Right atrium auricular region (tissue), 2 donors: ENCODE measurements around the gene SPATA32. TPM values are rescaled to one million over a fixed set of nuclear protein-coding genes. Genes with fewer than 3 reads are reported as not detected.

ENCODE experiments used
- DNase-seq: peaks from one replicate; pipeline ENCODE4 v3.0.0-alpha.2; 2019; ENCODE audit warnings: low spot score
- H3K27ac ChIP-seq, 2 donors: fragments of 200-600 bp; sonication (generic); 1 replicate in 1 of 2; 2 replicates in 1 of 2; pipeline ENCODE4 v1.5.1; 2016 to 2019
- H3K27me3 ChIP-seq, 2 donors: fragments of 200-600 bp; sonication (generic); one replicate each; pipeline versions ENCODE4 v1.5.1 to v1.6.0; 2017 to 2019
- H3K36me3 ChIP-seq: fragments of 200-600 bp; sonication (generic); one replicate; pipeline ENCODE4 v1.5.1; 2016
- H3K4me1 ChIP-seq, 2 donors: fragments of 200-600 bp; sonication (generic); one replicate each; pipeline versions ENCODE4 v1.5.1 to v1.6.0; 2017 to 2019
- H3K4me3 ChIP-seq, 2 donors: fragments of 200-600 bp; sonication (generic); 1 replicate in 1 of 2; 2 replicates in 1 of 2; pipeline ENCODE4 v1.5.1; 2017 to 2019; ENCODE audit warnings: mild to moderate bottlenecking in 1 of 2, moderate library complexity in 1 of 2
- H3K9me3 ChIP-seq, 2 donors: fragments of 200-600 bp; sonication (generic); one replicate each; pipeline ENCODE4 v1.5.1; 2019
- CTCF ChIP-seq, 2 donors: fragments of 200-600 bp; sonication (generic); IDR thresholded peaks; one replicate each; pipeline ENCODE4 v1.5.1; 2019; ENCODE audit warnings: antibody characterized with exemption in 2 of 2
- total RNA-seq, 2 donors: library from RNA; depleted of rRNA; stranded (reverse); fragments of >200 nt; gene quantifications; one replicate each; pipeline ENCODE4 v1.1.0, GENCODE V29; 2016

SPATA32 gene
- total RNA-seq, 2 donors from 2014 or later: not detected

GRCh38 chr17:45229681-45230409, 32.0 kb downstream of the SPATA32 start:
- H3K4me1 ChIP-seq: peaks cover 0 to 67% of the 10 kb centered on the region in 2 donors
- no peak overlapping the region for H3K4me3 ChIP-seq
- no peak for TF ChIP-seq CTCF (IDR thresholded peaks at IDR 0.05)
- DNase-seq: no peak
- no peaks in the 10 kb centered on the region for H3K9me3 ChIP-seq
- no peaks in the 10 kb centered on the region for H3K36me3 ChIP-seq
- no peaks in the 10 kb centered on the region for H3K27me3 ChIP-seq
- H3K27ac ChIP-seq: peak overlapping the region; percentile 84 to 86

- H3K27ac ChIP-seq: peak overlapping the region; percentile 84 to 86
- H3K4me3 ChIP-seq: peak overlapping the region in 1 of 2 donors; percentile 14
- TF ChIP-seq CTCF (IDR thresholded peaks at IDR 0.05): no peak
- peaks cover 0 to 76% of the 10 kb centered on the region in 2 donors for H3K4me1 ChIP-seq
- H3K27me3 ChIP-seq: no peaks in the 10 kb centered on the region
- DNase-seq: peak; percentile 95
- H3K36me3 ChIP-seq: no peaks in the 10 kb centered on the region
- no peaks in the 10 kb centered on the region for H3K9me3 ChIP-seq
These were observed 32.9 kb downstream of the SPATA32 start for GRCh38 chr17:45228763-45229539.

- no peaks in the 10 kb centered on the region for H3K36me3 ChIP-seq
- H3K9me3 ChIP-seq: no peaks in the 10 kb centered on the region
- peak overlapping the region; percentile 84 to 86 for H3K27ac ChIP-seq
- peak overlapping the region in 1 of 2 donors; percentile 14 for H3K4me3 ChIP-seq
- DNase-seq: no peak
- H3K4me1 ChIP-seq: peaks cover 0 to 82% of the 10 kb centered on the region in 2 donors
- no peak for TF ChIP-seq CTCF (IDR thresholded peaks at IDR 0.05)
- no peaks in the 10 kb centered on the region for H3K27me3 ChIP-seq
These were observed 33.8 kb downstream of the SPATA32 start for GRCh38 chr17:45227926-45228762.

- peak overlapping the region in 1 of 2 donors; percentile 24 for H3K4me3 ChIP-seq
- peaks cover 0 to 90% of the 10 kb centered on the region in 2 donors for H3K4me1 ChIP-seq
- no peak for TF ChIP-seq CTCF (IDR thresholded peaks at IDR 0.05)
- no peaks in the 10 kb centered on the region for H3K36me3 ChIP-seq
- H3K27ac ChIP-seq: peak overlapping the region; percentile 84 to 86
- H3K9me3 ChIP-seq: no peaks in the 10 kb centered on the region
- H3K27me3 ChIP-seq: no peaks in the 10 kb centered on the region
- no peak for DNase-seq
These were observed 34.6 kb downstream of the SPATA32 start for GRCh38 chr17:45227101-45227925.

GRCh38 chr17:45226576-45226975, 35.3 kb downstream of the SPATA32 start:
- peaks cover 0 to 92% of the 10 kb centered on the region in 2 donors for H3K4me1 ChIP-seq
- H3K27me3 ChIP-seq: no peaks in the 10 kb centered on the region
- H3K36me3 ChIP-seq: no peaks in the 10 kb centered on the region
- no peak for TF ChIP-seq CTCF (IDR thresholded peaks at IDR 0.05)
- DNase-seq: no peak
- H3K4me3 ChIP-seq: no peak overlapping the region
- H3K9me3 ChIP-seq: no peaks in the 10 kb centered on the region
- peak overlapping the region; percentile 84 to 86 for H3K27ac ChIP-seq
